ENCODE results near the gene FGFR3.

Gene FGFR3

DNA sequence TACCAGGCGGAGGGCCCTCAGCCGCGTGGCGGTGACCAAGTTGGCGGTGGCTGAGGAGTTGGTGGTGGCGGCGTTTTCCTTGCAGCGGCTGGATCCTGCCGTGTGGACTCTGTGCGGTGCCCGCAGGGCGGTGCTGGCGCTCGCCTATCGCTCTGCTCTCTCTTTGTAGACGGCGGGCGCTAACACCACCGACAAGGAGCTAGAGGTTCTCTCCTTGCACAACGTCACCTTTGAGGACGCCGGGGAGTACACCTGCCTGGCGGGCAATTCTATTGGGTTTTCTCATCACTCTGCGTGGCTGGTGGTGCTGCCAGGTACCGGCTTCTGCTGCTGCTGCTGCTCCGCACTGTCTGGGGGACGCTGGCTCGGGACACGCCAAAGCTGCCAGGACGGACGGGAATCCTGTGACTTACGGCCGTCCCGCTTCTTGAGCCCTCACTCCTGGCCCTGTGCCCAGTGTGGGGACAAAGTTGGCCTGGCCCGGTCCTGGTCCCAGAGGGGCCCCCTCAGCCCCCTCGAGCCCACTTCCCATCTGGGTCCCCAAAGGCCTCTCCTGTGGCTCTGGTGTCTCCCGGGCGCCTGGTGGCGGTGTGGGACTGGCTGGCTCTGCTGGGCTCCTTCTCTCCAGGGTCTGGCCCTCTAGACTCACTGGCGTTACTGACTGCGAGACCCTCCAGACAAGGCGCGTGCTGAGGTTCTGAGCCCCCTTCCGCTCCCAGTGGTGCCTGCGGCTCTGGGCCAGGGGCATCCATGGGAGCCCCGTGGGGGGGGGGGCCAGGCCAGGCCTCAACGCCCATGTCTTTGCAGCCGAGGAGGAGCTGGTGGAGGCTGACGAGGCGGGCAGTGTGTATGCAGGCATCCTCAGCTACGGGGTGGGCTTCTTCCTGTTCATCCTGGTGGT, 10.7 kb downstream of the FGFR3 start:
- DNase-seq = no peak

GRCh38 chr4:1804638-1805492, 11.8 kb downstream of the FGFR3 start:
- no peak for DNase-seq

DNA sequence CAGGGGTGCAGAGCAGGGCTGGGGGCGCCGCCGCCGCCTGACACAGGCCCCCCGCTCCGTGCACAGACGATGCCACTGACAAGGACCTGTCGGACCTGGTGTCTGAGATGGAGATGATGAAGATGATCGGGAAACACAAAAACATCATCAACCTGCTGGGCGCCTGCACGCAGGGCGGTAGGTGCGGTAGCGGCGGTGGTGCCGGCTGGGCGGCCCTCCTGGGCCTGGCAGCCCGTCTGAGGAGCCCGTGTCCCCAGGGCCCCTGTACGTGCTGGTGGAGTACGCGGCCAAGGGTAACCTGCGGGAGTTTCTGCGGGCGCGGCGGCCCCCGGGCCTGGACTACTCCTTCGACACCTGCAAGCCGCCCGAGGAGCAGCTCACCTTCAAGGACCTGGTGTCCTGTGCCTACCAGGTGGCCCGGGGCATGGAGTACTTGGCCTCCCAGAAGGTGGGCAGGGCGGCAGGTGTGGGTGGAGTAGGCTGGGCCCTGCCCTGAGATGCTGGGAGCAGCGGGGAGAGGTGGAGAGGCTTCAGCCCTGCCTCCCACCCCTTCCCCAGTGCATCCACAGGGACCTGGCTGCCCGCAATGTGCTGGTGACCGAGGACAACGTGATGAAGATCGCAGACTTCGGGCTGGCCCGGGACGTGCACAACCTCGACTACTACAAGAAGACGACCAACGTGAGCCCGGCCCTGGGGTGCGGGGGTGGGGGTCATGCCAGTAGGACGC, 12.6 kb downstream of the FGFR3 start:
- no peak for DNase-seq

DNA sequence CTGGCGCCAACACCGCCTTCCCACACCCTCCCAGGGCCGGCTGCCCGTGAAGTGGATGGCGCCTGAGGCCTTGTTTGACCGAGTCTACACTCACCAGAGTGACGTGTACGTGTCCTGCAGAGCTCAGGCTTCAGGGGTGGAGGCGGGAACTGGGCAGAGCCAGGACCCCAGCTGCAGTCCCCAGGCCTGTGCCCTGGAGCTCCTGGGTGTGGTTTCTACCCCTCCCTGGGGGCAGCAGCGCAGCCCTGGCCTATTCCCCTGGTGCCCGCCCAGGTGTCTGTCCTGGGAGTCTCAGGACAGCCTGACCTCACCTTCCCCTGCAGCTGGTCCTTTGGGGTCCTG, 13.1 kb downstream of the FGFR3 start:
- DNase-seq = no peak

DNA sequence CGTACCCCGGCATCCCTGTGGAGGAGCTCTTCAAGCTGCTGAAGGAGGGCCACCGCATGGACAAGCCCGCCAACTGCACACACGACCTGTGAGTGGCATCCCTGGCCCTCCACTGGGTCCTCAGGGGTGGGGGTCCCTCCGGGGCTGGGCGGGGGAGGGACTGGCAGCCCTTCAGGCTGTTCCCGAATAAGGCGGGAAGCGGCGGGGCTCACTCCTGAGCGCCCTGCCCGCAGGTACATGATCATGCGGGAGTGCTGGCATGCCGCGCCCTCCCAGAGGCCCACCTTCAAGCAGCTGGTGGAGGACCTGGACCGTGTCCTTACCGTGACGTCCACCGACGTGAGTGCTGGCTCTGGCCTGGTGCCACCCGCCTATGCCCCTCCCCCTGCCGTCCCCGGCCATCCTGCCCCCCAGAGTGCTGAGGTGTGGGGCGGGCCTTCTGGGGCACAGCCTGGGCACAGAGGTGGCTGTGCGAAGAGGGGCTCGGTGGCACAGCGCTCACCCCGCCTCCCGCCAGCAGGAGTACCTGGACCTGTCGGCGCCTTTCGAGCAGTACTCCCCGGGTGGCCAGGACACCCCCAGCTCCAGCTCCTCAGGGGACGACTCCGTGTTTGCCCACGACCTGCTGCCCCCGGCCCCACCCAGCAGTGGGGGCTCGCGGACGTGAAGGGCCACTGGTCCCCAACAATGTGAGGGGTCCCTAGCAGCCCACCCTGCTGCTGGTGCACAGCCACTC, 13.7 kb downstream of the FGFR3 start:
- no peak for DNase-seq

GRCh38 chr4:1807332-1807777, 14.3 kb downstream of the FGFR3 start:
- no peak for DNase-seq

DNA sequence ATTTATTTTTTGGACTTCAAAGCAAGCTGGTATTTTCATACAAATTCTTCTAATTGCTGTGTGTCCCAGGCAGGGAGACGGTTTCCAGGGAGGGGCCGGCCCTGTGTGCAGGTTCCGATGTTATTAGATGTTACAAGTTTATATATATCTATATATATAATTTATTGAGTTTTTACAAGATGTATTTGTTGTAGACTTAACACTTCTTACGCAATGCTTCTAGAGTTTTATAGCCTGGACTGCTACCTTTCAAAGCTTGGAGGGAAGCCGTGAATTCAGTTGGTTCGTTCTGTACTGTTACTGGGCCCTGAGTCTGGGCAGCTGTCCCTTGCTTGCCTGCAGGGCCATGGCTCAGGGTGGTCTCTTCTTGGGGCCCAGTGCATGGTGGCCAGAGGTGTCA, 15.3 kb downstream of the FGFR3 start:
- no peak for DNase-seq

GRCh38 chr4:1808851-1809753, 16.0 kb downstream of the FGFR3 start:
- no peak for DNase-seq

DNA sequence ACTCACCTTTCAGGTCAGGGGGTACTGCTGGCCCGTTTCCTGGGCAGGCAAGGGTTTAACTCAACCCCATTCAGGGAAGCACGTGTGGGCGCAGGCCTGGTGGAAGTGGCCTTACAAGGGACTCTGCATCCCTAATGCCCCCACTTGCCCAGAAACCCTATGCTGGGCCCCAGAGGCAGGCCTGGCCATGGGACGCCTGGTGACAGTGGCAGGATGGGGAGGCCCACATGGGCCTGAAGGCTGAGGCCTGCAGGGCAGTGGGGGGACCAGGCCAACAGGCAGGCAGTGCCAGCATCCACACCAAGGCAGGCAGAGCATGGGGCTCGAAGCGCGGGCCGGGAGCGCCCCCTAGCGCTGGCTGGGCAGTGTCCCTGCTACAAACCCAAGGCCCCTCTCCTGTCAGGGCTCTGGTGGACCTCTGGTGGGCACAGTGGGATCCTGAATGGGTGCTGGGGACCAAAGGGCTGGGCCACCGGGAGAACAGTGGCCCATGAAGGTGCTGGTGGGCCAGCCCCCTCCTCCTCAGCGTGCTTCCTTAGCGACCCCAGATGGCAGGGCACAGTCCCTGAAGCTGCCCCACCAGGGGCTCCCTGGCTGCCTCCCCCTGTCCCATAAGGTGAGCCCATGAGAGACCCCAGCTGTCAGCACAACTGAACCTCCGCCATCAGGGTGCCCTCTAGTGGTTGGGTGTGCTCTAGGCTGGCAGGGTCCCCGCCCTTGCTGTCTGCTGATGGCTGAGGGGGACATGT, 16.8 kb downstream of the FGFR3 start:
- peak; percentile 55 for DNase-seq

DNA sequence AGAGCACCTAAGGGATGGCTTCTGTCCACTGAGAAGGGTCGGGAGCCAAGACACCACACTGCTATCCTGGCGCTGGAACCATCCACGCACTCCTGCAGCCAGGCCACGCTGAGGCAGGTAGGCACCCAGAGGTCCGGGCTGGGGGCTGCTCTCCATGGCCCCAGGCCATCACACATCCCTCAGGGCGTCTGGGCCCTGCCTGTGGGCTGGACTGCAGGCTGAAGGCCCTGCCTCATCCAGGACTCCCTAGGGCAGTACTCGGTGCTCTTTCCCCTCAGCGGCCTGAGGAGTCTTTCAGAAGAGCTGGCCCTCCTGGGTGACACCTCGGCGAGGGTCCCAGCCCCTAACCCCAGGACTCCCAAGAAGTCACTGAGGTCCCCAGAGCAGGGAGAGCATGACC, 17.7 kb downstream of the FGFR3 start:
- no peak for DNase-seq

- DNase-seq = no peak
These were observed 19.6 kb downstream of the FGFR3 start for GRCh38 chr4:1812720-1813119.

DNA sequence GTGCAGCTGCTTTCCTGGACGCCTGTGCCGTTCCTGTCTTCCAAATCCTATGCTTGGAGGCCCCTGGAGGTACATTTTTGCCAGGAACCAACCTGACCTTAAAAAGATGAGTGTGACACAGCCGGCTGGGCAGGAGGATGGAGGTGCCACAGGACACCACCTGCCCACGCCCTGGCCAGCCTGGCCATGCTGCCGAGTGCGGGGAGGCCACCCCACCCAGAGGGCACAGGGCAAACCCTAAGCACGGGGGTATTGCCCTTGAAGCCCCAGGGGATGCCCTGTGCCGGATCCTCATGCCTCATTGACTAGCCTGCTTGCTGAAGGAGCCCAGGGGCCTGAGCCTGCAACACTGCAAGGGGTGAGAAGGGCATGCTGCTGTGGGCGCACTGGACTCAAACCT, 20.1 kb downstream of the FGFR3 start:
- no peak for DNase-seq

- no peak for DNase-seq
These were observed 20.8 kb downstream of the FGFR3 start for GRCh38 chr4:1813915-1814314.

DNA sequence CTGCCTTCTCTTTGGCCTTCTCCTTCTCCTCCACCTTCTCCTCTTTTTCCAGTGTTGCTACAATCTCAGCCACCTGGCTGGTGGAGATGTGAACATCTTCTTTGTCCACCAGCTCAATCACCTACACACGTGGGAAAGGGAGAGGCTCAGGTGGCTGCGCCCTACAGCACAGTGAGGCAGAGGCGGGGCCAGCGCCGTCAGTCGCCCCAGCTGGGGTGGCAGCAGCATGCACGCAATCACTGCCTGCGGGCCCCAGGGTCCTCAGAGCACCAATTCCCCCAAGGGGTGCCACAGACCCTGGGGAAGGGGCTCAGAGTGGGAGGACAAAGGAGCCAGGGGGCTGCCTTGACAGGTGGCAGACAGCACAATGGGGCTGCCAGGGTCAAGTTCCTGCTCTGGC, 21.4 kb downstream of the FGFR3 start:
- no peak for DNase-seq

DNA sequence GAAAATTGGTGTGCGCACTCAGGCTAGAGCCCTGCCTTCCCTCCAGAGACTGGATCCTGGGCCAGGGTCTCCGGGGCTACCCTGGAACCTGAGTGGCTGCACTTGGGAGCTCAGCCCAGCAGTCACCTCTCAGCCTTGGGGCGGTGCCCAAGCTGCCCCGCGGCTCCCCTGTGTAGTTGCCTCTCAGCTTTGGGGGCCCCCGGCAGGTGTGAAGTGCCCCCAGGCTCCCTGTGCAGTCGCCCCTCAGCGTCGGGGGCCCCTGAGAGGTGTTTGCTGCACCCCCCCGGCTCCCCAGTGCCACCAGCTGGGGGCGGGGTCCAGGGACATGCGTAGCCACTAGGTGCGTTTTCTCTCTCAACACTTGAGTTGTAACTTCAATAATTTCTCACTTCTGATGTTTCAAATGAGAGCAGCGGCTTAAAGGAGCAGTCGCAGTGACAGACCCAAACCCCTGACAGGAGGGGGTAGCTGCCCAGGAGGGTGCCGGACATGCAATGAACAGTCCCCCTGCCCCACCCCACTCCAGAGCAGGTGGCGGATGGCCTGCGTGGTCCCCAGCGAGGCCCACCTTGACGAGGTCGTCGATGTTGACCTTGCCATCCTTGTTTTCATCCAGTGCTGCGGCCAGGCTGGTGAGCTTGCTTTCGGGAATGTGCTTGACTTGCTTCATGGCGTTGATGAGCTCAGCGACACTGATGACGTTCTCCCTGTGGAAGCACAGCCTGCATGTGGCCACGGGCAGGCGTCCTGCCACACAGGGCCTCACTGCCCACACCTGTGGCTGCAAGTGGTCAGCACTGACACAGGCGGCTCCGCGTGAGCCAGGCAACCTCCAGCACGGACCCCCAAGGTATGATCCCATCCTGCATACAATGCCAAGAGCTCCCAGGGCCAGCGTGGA, 22.3 kb downstream of the FGFR3 start:
- DNase-seq = no peak

GRCh38 chr4:1815997-1816860, 23.1 kb downstream of the FGFR3 start:
- no peak for DNase-seq

DNA sequence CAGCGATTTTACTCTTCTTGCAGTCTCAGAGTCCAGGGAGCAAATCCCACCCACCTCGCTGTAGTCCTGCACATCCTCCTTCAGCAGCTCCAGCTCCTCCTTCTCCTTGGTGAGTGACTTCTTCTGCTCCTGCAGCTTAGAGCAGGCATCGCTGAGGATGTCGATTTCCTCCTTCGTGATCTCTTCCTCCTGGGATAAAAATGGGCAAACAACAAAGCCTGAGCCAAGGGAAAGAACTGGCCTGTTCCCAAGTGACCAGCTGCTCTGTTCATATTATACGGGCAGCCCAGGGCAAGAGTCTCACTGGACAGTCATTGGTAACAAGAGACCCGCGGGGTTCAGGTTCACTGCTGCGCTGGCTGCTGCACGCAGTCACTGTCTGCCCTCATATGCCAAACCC, 26.2 kb downstream of the FGFR3 start:
- no peak for DNase-seq

GRCh38 chr4:1819816-1820215, 26.7 kb downstream of the FGFR3 start:
- DNase-seq = no peak
